HG03060 (cell line): ENCODE results near the gene GRHL1.

Source experiments
- ATAC-seq: cut with Tn5 transposase; IDR thresholded peaks from one replicate; pipeline ENCODE4 v1.9.1; 2021; ENCODE audit warnings: low read depth, moderate number of reproducible peaks; ENCODE audit not compliant: unreplicated experiment

The GRHL1 gene

GRCh38 chr2:9948721-9949120, 2.8 kb upstream of the GRHL1 start:
- ATAC-seq: no peak

GRCh38 chr2:9949239-9949991, 2.1 kb upstream of the GRHL1 start:
- no peak for ATAC-seq

GRCh38 chr2:9949992-9950520, 1.4 kb upstream of the GRHL1 start:
- no peak for ATAC-seq

GRCh38 chr2:9950521-9951271, 797 bp upstream of the GRHL1 start:
- ATAC-seq: no peak

GRCh38 chr2:9951272-9951521, 296 bp upstream of the GRHL1 start:
- peak; percentile 18 for ATAC-seq

- no peak for ATAC-seq
Observed at GRCh38 chr2:9952286-9952737, 819 bp downstream of the GRHL1 start.

GRCh38 chr2:9952856-9953503, 1.5 kb downstream of the GRHL1 start:
- ATAC-seq: no peak

- no peak for ATAC-seq
Observed at GRCh38 chr2:9954136-9954535, 2.6 kb downstream of the GRHL1 start.

- ATAC-seq: no peak
Observed at GRCh38 chr2:9958057-9958456, 6.6 kb downstream of the GRHL1 start.

- no peak for ATAC-seq
Observed at GRCh38 chr2:9959262-9959661, 7.8 kb downstream of the GRHL1 start.

GRCh38 chr2:9961013-9961412, 9.5 kb downstream of the GRHL1 start:
- no peak for ATAC-seq

GRCh38 chr2:9964334-9964980, 13.0 kb downstream of the GRHL1 start:
- ATAC-seq: no peak

- no peak for ATAC-seq
Observed at GRCh38 chr2:9965119-9965822, 13.8 kb downstream of the GRHL1 start.

- ATAC-seq: no peak
Observed at GRCh38 chr2:9966491-9967022, 15.1 kb downstream of the GRHL1 start.

- ATAC-seq: no peak
Observed at GRCh38 chr2:9967053-9967775, 15.7 kb downstream of the GRHL1 start.

- no peak for ATAC-seq
Observed at GRCh38 chr2:9968553-9969497, 17.3 kb downstream of the GRHL1 start.

- no peak for ATAC-seq
Observed at GRCh38 chr2:9970200-9971044, 18.9 kb downstream of the GRHL1 start.
